OCI-LY7 (cell line): ENCODE data around the gene CDH23. TPM values are rescaled to one million over a fixed set of nuclear protein-coding genes. Genes with fewer than 3 reads are reported as not detected.

Source experiments
- BruUV-seq: library from RNA; stranded (reverse); fragments of 400-500 nt; replicated peaks from 2 replicates; lab custom pipeline; 2021; lab: Mats Ljungman, UMichigan
- CTCF ChIA-PET: fragments of 300-600 bp; sonication (Branson Sonifier 250); formaldehyde crosslinking; loops from one replicate; lab custom pipeline; 2022; ENCODE audit warnings: antibody characterized with exemption; ENCODE audit not compliant: unreplicated experiment; lab: Charles Lee
- POLR2A ChIA-PET: fragments of 300-600 bp; sonication (Branson Sonifier 250); formaldehyde crosslinking; loops from one replicate; lab custom pipeline; 2022; ENCODE audit warnings: antibody characterized with exemption; lab: Charles Lee
- DNase-seq: peaks from one replicate; pipeline ENCODE4 v3.0.0-alpha.2; 2015; ENCODE audit warnings: low spot score
- H2AFZ ChIP-seq: fragments of 200-600 bp; sonication (generic), shearing (Covaris generic); 2 replicates; pipeline ENCODE4 v1.6.1; 2014; ENCODE audit warnings: mild to moderate bottlenecking, antibody characterized with exemption, low read length, moderate library complexity
- H3K27ac ChIP-seq: fragments of 200-600 bp; sonication (generic); 2 replicates; pipeline ENCODE4 v1.5.1; 2014; ENCODE audit warnings: mixed run types, low read depth, mild to moderate bottlenecking, moderate library complexity, low read length, inconsistent platforms; ENCODE audit not compliant: poor library complexity, severe bottlenecking
- H3K36me3 ChIP-seq: fragments of 200-600 bp; sonication (generic); 2 replicates; pipeline ENCODE4 v1.6.1; 2014; ENCODE audit warnings: mild to moderate bottlenecking, antibody characterized with exemption, low read length, moderate library complexity, mixed read lengths; ENCODE audit not compliant: insufficient read depth
- H3K4me1 ChIP-seq: fragments of 200-600 bp; sonication (generic); 2 replicates; pipeline ENCODE4 v1.5.1; 2014; ENCODE audit warnings: mild to moderate bottlenecking, low read length; ENCODE audit not compliant: insufficient read depth, poor library complexity, severe bottlenecking
- H3K4me2 ChIP-seq: fragments of 200-600 bp; sonication (generic); 2 replicates; pipeline ENCODE4 v1.6.1; 2014; ENCODE audit warnings: mild to moderate bottlenecking, low read length
- H3K4me3 ChIP-seq: fragments of 200-600 bp; sonication (generic); 2 replicates; pipeline ENCODE4 v1.5.1; 2014; ENCODE audit warnings: mild to moderate bottlenecking, low read depth, low read length; ENCODE audit not compliant: poor library complexity, severe bottlenecking
- H3K79me2 ChIP-seq: fragments of 200-600 bp; sonication (generic); 2 replicates; pipeline ENCODE4 v1.6.1; 2016; ENCODE audit warnings: low read depth, mild to moderate bottlenecking, low read length, moderate library complexity, mixed read lengths; ENCODE audit not compliant: insufficient read depth
- H3K9me2 ChIP-seq: fragments of 200-600 bp; sonication (generic); 2 replicates; pipeline ENCODE4 v1.6.1; 2016; ENCODE audit warnings: mild to moderate bottlenecking, low read length, mixed read lengths; ENCODE audit not compliant: insufficient read depth
- H3K9me3 ChIP-seq: fragments of 200-600 bp; sonication (generic); 2 replicates; pipeline ENCODE4 v1.6.1; 2014; ENCODE audit warnings: mild to moderate bottlenecking, mixed run types, low read length, mixed read lengths
- H4K20me1 ChIP-seq: fragments of 200-600 bp; sonication (generic); 2 replicates; pipeline ENCODE4 v1.6.1; 2014; ENCODE audit warnings: mild to moderate bottlenecking, antibody characterized with exemption, low read length, moderate library complexity, mixed read lengths; ENCODE audit not compliant: insufficient read depth
- CTCF ChIP-seq: fragments of 200-600 bp; sonication (generic); conservative IDR thresholded peaks from 2 replicates; pipeline ENCODE4 v1.5.1; 2014; ENCODE audit warnings: mild to moderate bottlenecking, antibody characterized with exemption, low read length, moderate library complexity, mixed read lengths
- EZH2phosphoT487 ChIP-seq: fragments of 200-600 bp; sonication (generic); IDR thresholded peaks from 2 replicates; pipeline ENCODE4 v1.6.1; 2018; ENCODE audit warnings: low read depth, borderline replicate concordance, mild to moderate bottlenecking, mixed run types, antibody characterized with exemption, low read length, moderate library complexity, mixed read lengths
- intact Hi-C: fragments of 100-400 bp; cut with micrococcal nuclease; formaldehyde crosslinking; loops from one replicate; pipeline ENCODE4 v1.10.0; 2022; ENCODE audit not compliant: unreplicated experiment
- total RNA-seq, 2 experiments: library from RNA; depleted of rRNA in 1 of 2; stranded (reverse); fragments of >200 nt in 1 of 2; shearing (Covaris generic) in 1 of 2; gene quantifications; 2 replicates each; pipeline ENCODE4 v1.2.3, GENCODE V29; 2014 to 2022

The CDH23 gene
- total RNA-seq, 2 experiments from 2014 or later: 0.92 to 9.9 TPM

- Histone ChIP-seq H3K79me2 (no peaks in the 10 kb centered on the region), H3K36me3 (no peaks in the 10 kb centered on the region), H3K4me2 (peak overlapping the region; percentile 76), H3K4me1 (peaks cover 88% of the 10 kb centered on the region), H2AFZ (peak overlapping the region; percentile 49; the same call in 1 of the 2 replicates), H3K4me3 (peak overlapping the region; percentile 57), H3K9me3 (no peaks in the 10 kb centered on the region), H4K20me1 (no peaks in the 10 kb centered on the region), H3K9me2 (no peaks in the 10 kb centered on the region), H3K27ac (peak overlapping the region; percentile 97)
- CTCF ChIA-PET: interaction anchor here (0.6 to 1.0 kb wide), 4 partner anchors 10 to 252 kb away, joined by 3 to 5 read pairs (median 3); no protein-coding TSS in a partner anchor
- no peak for DNase-seq
- no TSS peak for BruUV-seq
- intact Hi-C loops: loop anchor here (2.0 kb wide), 1 partner anchor 46 kb away; no protein-coding TSS in a partner anchor
- POLR2A ChIA-PET: interaction anchor here (0.7 to 1.3 kb wide), 6 partner anchors 10 to 124 kb away, joined by 3 to 7 read pairs (median 3); no protein-coding TSS in a partner anchor
- TF ChIP-seq EZH2phosphoT487 (no peak), CTCF (no peak)
These were observed 251.7 kb downstream of the CDH23 start for GRCh38 chr10:71648254-71648932.

GRCh38 chr10:71648933-71649320 is 252.2 kb downstream of the CDH23 start:
- no TSS peak for BruUV-seq
- H3K9me2 ChIP-seq: no peaks in the 10 kb centered on the region
- intact Hi-C loops: loop anchor here (2.0 kb wide), 1 partner anchor 46 kb away; no protein-coding TSS in a partner anchor

More at GRCh38 chr10:71648933-71649320, 252.2 kb downstream of the CDH23 start:
- TF ChIP-seq CTCF (no peak), EZH2phosphoT487 (no peak)
- Histone ChIP-seq H3K9me3 (no peaks in the 10 kb centered on the region), H3K36me3 (no peaks in the 10 kb centered on the region), H3K27ac (peak overlapping the region; percentile 97), H3K4me1 (peaks cover 83% of the 10 kb centered on the region), H4K20me1 (no peaks in the 10 kb centered on the region), H3K79me2 (no peaks in the 10 kb centered on the region), H3K4me3 (peak overlapping the region; percentile 57), H2AFZ (peak overlapping the region; percentile 49; the same call in 1 of the 2 replicates), H3K4me2 (peak overlapping the region; percentile 76)
- DNase-seq: peak; percentile 63
- ChIA-PET CTCF (interaction anchor here (0.6 to 0.7 kb wide), 3 partner anchors 10 to 77 kb away, joined by 3 to 5 read pairs (median 3); no protein-coding TSS in a partner anchor), POLR2A (interaction anchor here (0.7 to 1.3 kb wide), 6 partner anchors 10 to 124 kb away, joined by 3 to 7 read pairs (median 3); no protein-coding TSS in a partner anchor)
